PFSK-1 (cell line): ENCODE measurements around the gene FBXL13.

Experiments used
- FOXP2 ChIP-seq: optimal IDR thresholded peaks from 2 replicates; pipeline ENCODE3; 2011; ENCODE audit warnings: borderline replicate concordance, control low read depth, inconsistent platforms; ENCODE audit not compliant: insufficient read depth; ENCODE audit errors: extremely low read length, extremely low read depth
- POLR2AphosphoS5 ChIP-seq: IDR thresholded peaks from 2 replicates; pipeline ENCODE4 v1.6.1; 2012; ENCODE audit warnings: low read depth, mild to moderate bottlenecking, control low read depth, low read length, moderate library complexity
- SIN3A ChIP-seq: IDR thresholded peaks from 2 replicates; pipeline ENCODE4 v1.6.1; 2012; ENCODE audit warnings: mild to moderate bottlenecking, low read length, moderate library complexity, borderline replicate concordance; ENCODE audit not compliant: insufficient read depth
- TAF1 ChIP-seq: IDR thresholded peaks from 2 replicates; pipeline ENCODE4 v1.6.1; 2012; ENCODE audit warnings: low read length, control low read depth, borderline replicate concordance; ENCODE audit not compliant: insufficient read depth
- TF ChIP-seq, protein P1 (sequence below), 2 experiments: IDR thresholded peaks; 2 replicates each; pipeline versions ENCODE4 v1.6.1 to v1.8.0; 2011 to 2012; ENCODE audit warnings: low read depth in 2 of 2, low read length in 2 of 2, control low read depth in 1 of 2, inconsistent platforms in 1 of 2, mild to moderate bottlenecking in 1 of 2, moderate library complexity in 1 of 2; ENCODE audit not compliant: insufficient read depth in 1 of 2

FBXL13 gene

DNA sequence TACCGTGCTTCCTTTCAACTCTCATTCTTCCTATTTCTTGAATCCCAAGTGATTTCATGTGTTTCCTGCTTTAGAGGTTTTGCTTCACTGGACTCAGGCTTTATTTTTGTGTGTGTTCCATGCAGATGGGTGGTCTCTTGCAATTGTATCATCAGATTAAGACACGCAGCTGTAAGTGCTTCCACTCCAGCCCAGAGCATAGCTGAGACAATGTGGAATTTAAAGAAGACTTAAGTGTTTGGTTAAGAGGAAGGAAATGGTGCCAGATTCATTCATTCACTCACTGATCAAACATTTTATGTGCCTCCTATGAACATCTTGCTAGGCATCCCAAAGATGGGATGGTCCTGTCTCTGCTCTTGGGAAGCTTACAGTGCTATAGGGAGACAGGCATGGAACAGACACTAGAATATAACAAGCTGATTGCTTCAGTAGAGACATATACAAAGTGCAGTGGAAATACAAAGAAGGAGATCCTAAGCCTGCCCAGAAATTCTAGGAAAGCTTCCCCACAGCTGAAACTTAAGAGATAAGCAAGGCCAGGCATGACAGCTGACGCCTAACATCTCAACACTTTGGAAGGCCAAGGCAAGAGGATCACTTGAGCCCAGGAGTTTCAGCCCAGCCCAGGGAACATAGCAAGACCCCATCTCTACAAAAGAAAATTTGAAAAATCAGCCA, 207.9 kb downstream of the FBXL13 start:
- no peak for TF ChIP-seq POLR2AphosphoS5
- no peak for TF ChIP-seq SIN3A
- TF ChIP-seq, protein P1, sequence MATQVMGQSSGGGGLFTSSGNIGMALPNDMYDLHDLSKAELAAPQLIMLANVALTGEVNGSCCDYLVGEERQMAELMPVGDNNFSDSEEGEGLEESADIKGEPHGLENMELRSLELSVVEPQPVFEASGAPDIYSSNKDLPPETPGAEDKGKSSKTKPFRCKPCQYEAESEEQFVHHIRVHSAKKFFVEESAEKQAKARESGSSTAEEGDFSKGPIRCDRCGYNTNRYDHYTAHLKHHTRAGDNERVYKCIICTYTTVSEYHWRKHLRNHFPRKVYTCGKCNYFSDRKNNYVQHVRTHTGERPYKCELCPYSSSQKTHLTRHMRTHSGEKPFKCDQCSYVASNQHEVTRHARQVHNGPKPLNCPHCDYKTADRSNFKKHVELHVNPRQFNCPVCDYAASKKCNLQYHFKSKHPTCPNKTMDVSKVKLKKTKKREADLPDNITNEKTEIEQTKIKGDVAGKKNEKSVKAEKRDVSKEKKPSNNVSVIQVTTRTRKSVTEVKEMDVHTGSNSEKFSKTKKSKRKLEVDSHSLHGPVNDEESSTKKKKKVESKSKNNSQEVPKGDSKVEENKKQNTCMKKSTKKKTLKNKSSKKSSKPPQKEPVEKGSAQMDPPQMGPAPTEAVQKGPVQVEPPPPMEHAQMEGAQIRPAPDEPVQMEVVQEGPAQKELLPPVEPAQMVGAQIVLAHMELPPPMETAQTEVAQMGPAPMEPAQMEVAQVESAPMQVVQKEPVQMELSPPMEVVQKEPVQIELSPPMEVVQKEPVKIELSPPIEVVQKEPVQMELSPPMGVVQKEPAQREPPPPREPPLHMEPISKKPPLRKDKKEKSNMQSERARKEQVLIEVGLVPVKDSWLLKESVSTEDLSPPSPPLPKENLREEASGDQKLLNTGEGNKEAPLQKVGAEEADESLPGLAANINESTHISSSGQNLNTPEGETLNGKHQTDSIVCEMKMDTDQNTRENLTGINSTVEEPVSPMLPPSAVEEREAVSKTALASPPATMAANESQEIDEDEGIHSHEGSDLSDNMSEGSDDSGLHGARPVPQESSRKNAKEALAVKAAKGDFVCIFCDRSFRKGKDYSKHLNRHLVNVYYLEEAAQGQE (IDR thresholded peaks at IDR 0.05; ENCODE audit: insufficient read depth in 1 of 2, low read depth in 2 of 2, low read length in 2 of 2) = no peak
- TF ChIP-seq TAF1 = no peak
- no peak for TF ChIP-seq FOXP2

DNA sequence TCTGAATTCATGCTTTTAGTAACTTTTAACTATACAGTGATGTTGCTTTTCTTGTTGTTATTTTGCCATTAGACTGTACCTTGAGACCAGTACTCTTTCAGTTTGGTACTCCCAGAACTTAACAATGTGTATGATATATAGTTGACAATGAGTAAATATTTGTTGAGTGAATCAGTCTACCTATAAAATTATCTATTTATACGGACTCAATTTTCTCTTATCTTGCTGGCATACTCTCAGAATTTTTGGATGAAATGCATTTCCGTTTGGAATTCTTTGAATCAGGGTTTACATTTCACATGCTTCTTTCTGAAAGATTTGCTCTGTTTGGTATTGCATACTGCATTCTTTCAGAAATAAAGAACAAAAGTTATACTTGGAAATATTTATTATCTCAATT, 209.6 kb downstream of the FBXL13 start:
- TF ChIP-seq FOXP2 (no peak), POLR2AphosphoS5 (no peak), SIN3A (no peak), TAF1 (no peak)
- TF ChIP-seq, protein P1 (IDR thresholded peaks at IDR 0.05; ENCODE audit: insufficient read depth in 1 of 2, low read depth in 2 of 2, low read length in 2 of 2) = no peak

DNA sequence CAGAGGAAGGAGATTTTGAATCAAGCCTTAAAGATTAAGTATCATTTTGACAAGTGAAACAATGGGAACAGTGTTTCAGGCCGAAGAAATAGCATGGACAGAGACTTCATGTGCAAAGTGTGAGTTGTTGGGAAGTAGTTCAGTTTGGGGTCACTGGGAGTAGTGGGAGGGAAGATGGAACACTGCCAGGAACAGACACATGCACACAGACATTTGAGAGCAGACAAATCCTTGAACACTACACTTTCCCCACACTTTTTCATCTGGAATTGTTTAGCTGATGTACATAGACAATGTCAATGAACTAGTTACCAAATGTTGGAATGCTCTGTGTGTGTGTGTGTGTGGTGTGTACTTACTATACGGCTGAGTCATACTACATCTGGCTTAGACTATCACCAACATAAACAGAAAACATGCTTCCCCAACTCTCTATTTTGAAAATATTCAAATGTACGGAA, 214.2 kb downstream of the FBXL13 start:
- TF ChIP-seq SIN3A (peak; percentile 90; the same call in 1 of the 2 replicates), POLR2AphosphoS5 (no peak), FOXP2 (peak; percentile 74), TAF1 (no peak)
- TF ChIP-seq, protein P1 (IDR thresholded peaks at IDR 0.05; ENCODE audit: insufficient read depth in 1 of 2, low read depth in 2 of 2, low read length in 2 of 2) = no peak

DNA sequence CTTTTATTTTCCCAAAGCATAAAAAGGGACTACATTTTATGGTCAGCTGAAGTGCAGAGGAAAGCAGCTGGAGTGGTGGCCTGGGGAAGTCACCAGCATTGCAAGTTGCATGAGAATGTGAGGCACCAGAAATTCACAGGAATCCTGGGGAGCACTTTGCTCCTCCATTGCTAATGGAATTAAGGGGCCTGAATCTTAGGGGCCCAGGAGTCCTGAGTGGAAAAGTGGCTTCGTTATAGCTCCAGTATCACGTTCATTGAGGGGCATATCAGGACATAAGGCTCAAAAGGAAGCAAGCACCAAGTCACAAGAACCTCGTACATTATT, 214.8 kb downstream of the FBXL13 start:
- TF ChIP-seq TAF1 = no peak
- no peak for TF ChIP-seq FOXP2
- TF ChIP-seq, protein P1 (IDR thresholded peaks at IDR 0.05; ENCODE audit: insufficient read depth in 1 of 2, low read depth in 2 of 2, low read length in 2 of 2) = no peak
- TF ChIP-seq POLR2AphosphoS5 = no peak
- no peak for TF ChIP-seq SIN3A
